DOHH2 (cell line): ENCODE results near the gene TRAF2.

ENCODE experiments used
- H3F3A ChIP-seq: fragments of 200-600 bp; sonication (generic), shearing (Covaris generic); 2 replicates; pipeline ENCODE4 v1.6.0; 2016; ENCODE audit warnings: antibody characterized with exemption, mild to moderate bottlenecking; ENCODE audit not compliant: control insufficient read depth, insufficient read depth
- H3K27ac ChIP-seq: fragments of 200-600 bp; sonication (generic); 2 replicates; pipeline ENCODE4 v1.5.1; 2014; ENCODE audit warnings: low read depth, mild to moderate bottlenecking, low read length, moderate library complexity
- H3K27me3 ChIP-seq: fragments of 200-600 bp; sonication (generic); 2 replicates; pipeline ENCODE4 v1.6.1; 2014; ENCODE audit warnings: mild to moderate bottlenecking, low read length, mixed read lengths; ENCODE audit not compliant: control insufficient read depth
- H3K36me3 ChIP-seq: fragments of 200-600 bp; sonication (generic); 2 replicates; pipeline ENCODE4 v1.6.1; 2014; ENCODE audit warnings: mild to moderate bottlenecking, low read length, moderate library complexity, mixed read lengths; ENCODE audit not compliant: control insufficient read depth
- H3K4me1 ChIP-seq: fragments of 200-600 bp; sonication (generic); 2 replicates; pipeline ENCODE4 v1.6.1; 2014; ENCODE audit warnings: mild to moderate bottlenecking, low read length, mixed read lengths; ENCODE audit not compliant: control insufficient read depth
- H3K4me2 ChIP-seq: fragments of 200-600 bp; sonication (generic); 2 replicates; pipeline ENCODE4 v1.6.0; 2014; ENCODE audit warnings: mild to moderate bottlenecking, low read length, moderate library complexity
- H3K4me3 ChIP-seq: fragments of 200-600 bp; sonication (generic); 2 replicates; pipeline ENCODE4 v1.5.1; 2014; ENCODE audit warnings: mild to moderate bottlenecking, low read length, mixed read lengths
- H3K79me2 ChIP-seq: fragments of 200-600 bp; sonication (generic); 2 replicates; pipeline ENCODE4 v1.6.1; 2014; ENCODE audit warnings: mild to moderate bottlenecking, low read length, mixed read lengths; ENCODE audit not compliant: control insufficient read depth
- H3K9me2 ChIP-seq: fragments of 200-600 bp; sonication (generic); replicated peaks from 2 replicates; pipeline ENCODE4 v1.6.1; 2014; ENCODE audit warnings: mild to moderate bottlenecking, low read length, mixed read lengths; ENCODE audit not compliant: control insufficient read depth
- H3K9me3 ChIP-seq: fragments of 200-600 bp; sonication (generic); 2 replicates; pipeline ENCODE4 v1.6.1; 2014; ENCODE audit warnings: antibody characterized with exemption, low read length, mixed read lengths; ENCODE audit not compliant: control insufficient read depth, insufficient read depth
- H4K20me1 ChIP-seq: fragments of 200-600 bp; sonication (generic); 2 replicates; pipeline ENCODE4 v1.6.0; 2014; ENCODE audit warnings: low read depth, mild to moderate bottlenecking, antibody characterized with exemption, low read length, moderate library complexity; ENCODE audit not compliant: control insufficient read depth, insufficient read depth
- EZH2phosphoT487 ChIP-seq: fragments of 200-600 bp; sonication (generic); IDR thresholded peaks from 2 replicates; pipeline ENCODE4 v1.6.1; 2017; ENCODE audit warnings: borderline replicate concordance, mild to moderate bottlenecking, antibody characterized with exemption, low read length, moderate library complexity, mixed read lengths
- TF ChIP-seq, protein P1 (sequence below): fragments of 200-600 bp; sonication (generic); IDR thresholded peaks from one replicate; pipeline ENCODE4 v1.5.1; 2014; ENCODE audit warnings: antibody characterized with exemption, mild to moderate bottlenecking, low read depth, low read length; ENCODE audit not compliant: poor library complexity, severe bottlenecking

The TRAF2 gene

DNA sequence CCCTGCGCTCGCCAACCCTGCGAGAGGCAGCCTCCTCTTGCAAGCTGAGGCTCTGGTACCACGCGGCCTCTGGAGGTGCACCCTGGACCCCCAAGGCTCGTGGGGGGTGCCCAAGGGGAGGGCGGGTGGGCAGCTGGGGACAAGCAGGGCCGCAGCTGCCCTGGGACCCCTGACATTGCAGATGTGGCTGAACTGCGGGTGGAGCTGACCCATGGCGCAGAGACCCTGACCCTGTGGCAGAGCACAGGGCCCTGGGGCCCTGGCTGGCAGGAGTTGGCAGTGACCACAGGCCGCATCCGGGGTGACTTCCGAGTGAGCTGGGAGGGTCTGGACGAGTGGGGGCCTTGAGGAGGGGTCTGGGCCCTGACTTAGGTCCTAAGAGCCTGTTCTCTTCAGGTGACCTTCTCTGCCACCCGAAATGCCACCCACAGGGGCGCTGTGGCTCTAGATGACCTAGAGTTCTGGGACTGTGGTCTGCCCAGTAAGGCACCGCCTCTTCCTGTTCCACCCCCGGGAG lies 32.7 kb upstream of the TRAF2 start:
- peaks cover 21% of the 10 kb centered on the region; the same call in 1 of the 2 replicates for H3K36me3 ChIP-seq
- peaks cover 6% of the 10 kb centered on the region; the same call in 1 of the 2 replicates for H4K20me1 ChIP-seq
- H3K9me2 ChIP-seq, result no peaks in the 10 kb centered on the region
- H3K27me3 ChIP-seq, result no peaks in the 10 kb centered on the region
- H3K4me2 ChIP-seq, result no peak overlapping the region
- H3K9me3 ChIP-seq, result no peaks in the 10 kb centered on the region
- no peaks in the 10 kb centered on the region for H3F3A ChIP-seq
- H3K27ac ChIP-seq, result no peak overlapping the region
- H3K4me1 ChIP-seq, result peaks cover 11% of the 10 kb centered on the region
- no peak for TF ChIP-seq EZH2phosphoT487
- TF ChIP-seq, protein P1, sequence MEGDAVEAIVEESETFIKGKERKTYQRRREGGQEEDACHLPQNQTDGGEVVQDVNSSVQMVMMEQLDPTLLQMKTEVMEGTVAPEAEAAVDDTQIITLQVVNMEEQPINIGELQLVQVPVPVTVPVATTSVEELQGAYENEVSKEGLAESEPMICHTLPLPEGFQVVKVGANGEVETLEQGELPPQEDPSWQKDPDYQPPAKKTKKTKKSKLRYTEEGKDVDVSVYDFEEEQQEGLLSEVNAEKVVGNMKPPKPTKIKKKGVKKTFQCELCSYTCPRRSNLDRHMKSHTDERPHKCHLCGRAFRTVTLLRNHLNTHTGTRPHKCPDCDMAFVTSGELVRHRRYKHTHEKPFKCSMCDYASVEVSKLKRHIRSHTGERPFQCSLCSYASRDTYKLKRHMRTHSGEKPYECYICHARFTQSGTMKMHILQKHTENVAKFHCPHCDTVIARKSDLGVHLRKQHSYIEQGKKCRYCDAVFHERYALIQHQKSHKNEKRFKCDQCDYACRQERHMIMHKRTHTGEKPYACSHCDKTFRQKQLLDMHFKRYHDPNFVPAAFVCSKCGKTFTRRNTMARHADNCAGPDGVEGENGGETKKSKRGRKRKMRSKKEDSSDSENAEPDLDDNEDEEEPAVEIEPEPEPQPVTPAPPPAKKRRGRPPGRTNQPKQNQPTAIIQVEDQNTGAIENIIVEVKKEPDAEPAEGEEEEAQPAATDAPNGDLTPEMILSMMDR, result peak; percentile 47
- H3K79me2 ChIP-seq, result peaks cover 4% of the 10 kb centered on the region
- no peak overlapping the region for H3K4me3 ChIP-seq

DNA sequence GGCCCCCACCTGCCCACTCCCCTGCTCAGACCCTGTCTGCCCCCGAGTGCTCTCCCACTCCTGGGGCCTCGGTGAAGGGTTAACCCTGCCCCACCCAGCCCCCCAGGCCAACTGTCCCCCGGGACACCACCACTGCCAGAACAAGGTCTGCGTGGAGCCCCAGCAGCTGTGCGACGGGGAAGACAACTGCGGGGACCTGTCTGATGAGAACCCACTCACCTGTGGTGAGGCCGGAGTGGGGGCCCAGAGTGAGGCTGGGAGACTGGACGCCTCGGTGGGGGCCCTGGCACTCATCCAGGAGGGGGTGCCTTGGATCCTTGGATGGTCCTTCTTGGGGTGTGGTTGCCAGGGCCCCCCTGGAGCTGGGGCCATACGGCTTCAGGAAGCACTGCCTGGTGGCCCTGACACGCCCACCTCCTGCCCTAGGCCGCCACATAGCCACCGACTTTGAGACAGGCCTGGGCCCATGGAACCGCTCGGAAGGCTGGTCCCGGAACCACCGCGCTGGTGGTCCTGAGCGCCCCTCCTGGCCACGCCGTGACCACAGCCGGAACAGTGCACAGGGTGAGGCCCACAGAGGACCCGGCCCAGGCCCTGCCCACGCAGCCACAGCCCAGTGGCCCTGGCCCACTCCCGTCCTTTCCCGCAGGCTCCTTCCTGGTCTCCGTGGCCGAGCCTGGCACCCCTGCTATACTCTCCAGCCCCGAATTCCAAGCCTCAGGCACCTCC lies 32.0 kb upstream of the TRAF2 start:
- Histone ChIP-seq H3K36me3 (peaks cover 21% of the 10 kb centered on the region; the same call in 1 of the 2 replicates), H3K4me3 (no peak overlapping the region), H3K4me2 (no peak overlapping the region), H4K20me1 (peaks cover 6% of the 10 kb centered on the region; the same call in 1 of the 2 replicates), H3K9me3 (no peaks in the 10 kb centered on the region), H3K79me2 (peaks cover 4% of the 10 kb centered on the region; the same call in 1 of the 2 replicates), H3K27me3 (no peaks in the 10 kb centered on the region), H3K9me2 (no peaks in the 10 kb centered on the region), H3K27ac (no peak overlapping the region), H3K4me1 (peaks cover 11% of the 10 kb centered on the region), H3F3A (no peaks in the 10 kb centered on the region)
- TF ChIP-seq EZH2phosphoT487, result no peak
- TF ChIP-seq, protein P1, result no peak

DNA sequence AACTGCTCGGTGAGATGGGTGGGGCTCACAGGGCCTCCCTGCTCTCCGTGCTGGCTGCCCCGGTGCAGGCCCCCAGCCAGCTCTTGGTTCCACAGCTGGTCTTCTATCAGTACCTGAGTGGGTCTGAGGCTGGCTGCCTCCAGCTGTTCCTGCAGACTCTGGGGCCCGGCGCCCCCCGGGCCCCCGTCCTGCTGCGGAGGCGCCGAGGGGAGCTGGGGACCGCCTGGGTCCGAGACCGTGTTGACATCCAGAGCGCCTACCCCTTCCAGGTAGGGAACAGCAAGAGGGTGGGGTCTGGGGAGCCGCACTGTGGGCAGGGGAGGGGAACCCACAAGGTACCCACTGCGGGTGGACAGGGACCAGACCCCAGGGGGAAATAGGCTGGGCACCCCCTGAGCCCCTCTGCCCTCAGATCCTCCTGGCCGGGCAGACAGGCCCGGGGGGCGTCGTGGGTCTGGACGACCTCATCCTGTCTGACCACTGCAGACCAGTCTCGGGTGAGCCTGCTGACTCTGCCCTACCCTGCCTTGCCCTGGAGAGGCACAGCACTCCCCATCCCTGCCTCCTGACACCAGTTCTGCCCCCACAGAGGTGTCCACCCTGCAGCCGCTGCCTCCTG lies 31.4 kb upstream of the TRAF2 start:
- Histone ChIP-seq H3K27ac (no peak overlapping the region), H3K36me3 (peaks cover 20% of the 10 kb centered on the region; the same call in 1 of the 2 replicates), H3K4me3 (no peak overlapping the region), H3K9me3 (no peaks in the 10 kb centered on the region), H3K27me3 (no peaks in the 10 kb centered on the region), H3F3A (no peaks in the 10 kb centered on the region), H3K4me2 (no peak overlapping the region), H3K79me2 (peaks cover under 1% of the 10 kb centered on the region; the same call in 1 of the 2 replicates), H4K20me1 (peaks cover 2% of the 10 kb centered on the region; the same call in 1 of the 2 replicates), H3K9me2 (no peaks in the 10 kb centered on the region), H3K4me1 (peaks cover 7% of the 10 kb centered on the region)
- TF ChIP-seq, protein P1, result no peak
- no peak for TF ChIP-seq EZH2phosphoT487
